GM19468 (cell line): Measurements from ENCODE around the gene PSMC3IP.

Experiments
- ATAC-seq: cut with Tn5 transposase; IDR thresholded peaks from one replicate; pipeline ENCODE4 v1.9.1; 2021; ENCODE audit warnings: mild to moderate bottlenecking, moderate library complexity, moderate number of reproducible peaks; ENCODE audit not compliant: unreplicated experiment; ENCODE audit errors: extremely low read depth

The PSMC3IP gene

GRCh38 chr17:42586514-42587230, 9.1 kb upstream of the PSMC3IP start:
- ATAC-seq = no peak

GRCh38 chr17:42585353-42585752, 7.8 kb upstream of the PSMC3IP start:
- no peak for ATAC-seq

GRCh38 chr17:42584880-42585279, 7.4 kb upstream of the PSMC3IP start:
- no peak for ATAC-seq

- no peak for ATAC-seq
Observed at GRCh38 chr17:42581744-42582270, 4.3 kb upstream of the PSMC3IP start.

GRCh38 chr17:42579794-42580551, 2.4 kb upstream of the PSMC3IP start:
- ATAC-seq = no peak

- ATAC-seq = no peak
Observed at GRCh38 chr17:42578282-42578869, 847 bp upstream of the PSMC3IP start.

- no peak for ATAC-seq
Observed at GRCh38 chr17:42577140-42577531, 393 bp downstream of the PSMC3IP start.

- ATAC-seq = no peak
Observed at GRCh38 chr17:42574463-42574862, 3.1 kb downstream of the PSMC3IP start.

GRCh38 chr17:42573095-42573494, 4.4 kb downstream of the PSMC3IP start:
- ATAC-seq = no peak

GRCh38 chr17:42571435-42572225, 5.9 kb downstream of the PSMC3IP start:
- no peak for ATAC-seq

GRCh38 chr17:42568341-42569111, 9.0 kb downstream of the PSMC3IP start:
- ATAC-seq = no peak

GRCh38 chr17:42566883-42567573, 10.5 kb downstream of the PSMC3IP start, which contains the start of gene MLX:
Gene MLX, plus strand, starts transcription at chr17:42567100. Its CDS starts 25 bp downstream, at chr17:42567125.
- ATAC-seq = peak; percentile 19

GRCh38 chr17:42566215-42566882, 11.2 kb downstream of the PSMC3IP start:
- ATAC-seq = no peak

- no peak for ATAC-seq
Observed at GRCh38 chr17:42565523-42566214, 11.9 kb downstream of the PSMC3IP start.

GRCh38 chr17:42564815-42565522, 12.6 kb downstream of the PSMC3IP start:
- ATAC-seq = no peak

- ATAC-seq = no peak
Observed at GRCh38 chr17:42563950-42564349, 13.6 kb downstream of the PSMC3IP start.

- no peak for ATAC-seq
Observed at GRCh38 chr17:42563543-42563942, 14.0 kb downstream of the PSMC3IP start.
